ACC112 (cell line): ENCODE measurements around the gene PPP2R5B.
"Not testable (repeated sequence)": the region's sequence is repeated elsewhere in the genome, so short reads cannot be mapped to it uniquely, and the experiment has no call there.

Source experiments
- H2AFZ ChIP-seq: fragments of 200-600 bp; sonication (generic); one replicate; pipeline ENCODE4 v1.6.0; 2017; ENCODE audit warnings: antibody characterized with exemption, low read length; ENCODE audit not compliant: unreplicated experiment
- H3K27ac ChIP-seq: fragments of 200-600 bp; sonication (generic); 2 replicates; pipeline ENCODE4 v1.5.1; 2014; ENCODE audit warnings: low read depth, mild to moderate bottlenecking, antibody characterized with exemption, low read length, moderate library complexity
- H3K27me3 ChIP-seq: fragments of 200-600 bp; sonication (generic); 2 replicates; pipeline ENCODE4 v1.6.1; 2014; ENCODE audit warnings: mild to moderate bottlenecking, antibody characterized with exemption, low read length, moderate library complexity, mixed read lengths; ENCODE audit not compliant: insufficient read depth
- H3K36me3 ChIP-seq: fragments of 200-600 bp; sonication (generic); 2 replicates; pipeline ENCODE4 v1.6.1; 2016; ENCODE audit warnings: mild to moderate bottlenecking, antibody characterized with exemption, low read length, moderate library complexity, mixed read lengths; ENCODE audit not compliant: insufficient read depth
- H3K4me1 ChIP-seq: fragments of 200-600 bp; sonication (generic); one replicate; pipeline ENCODE4 v1.6.1; 2016; ENCODE audit warnings: low read length, mixed read lengths; ENCODE audit not compliant: insufficient read depth, unreplicated experiment, control insufficient read depth
- H3K4me3 ChIP-seq: fragments of 200-600 bp; sonication (generic); 2 replicates; pipeline ENCODE4 v1.5.1; 2014; ENCODE audit warnings: mild to moderate bottlenecking, low read depth, low read length
- H3K79me2 ChIP-seq: fragments of 200-600 bp; sonication (generic); one replicate; pipeline ENCODE4 v1.6.0; 2016; ENCODE audit warnings: low read length; ENCODE audit not compliant: control insufficient read depth, unreplicated experiment, insufficient read depth

The PPP2R5B gene

DNA sequence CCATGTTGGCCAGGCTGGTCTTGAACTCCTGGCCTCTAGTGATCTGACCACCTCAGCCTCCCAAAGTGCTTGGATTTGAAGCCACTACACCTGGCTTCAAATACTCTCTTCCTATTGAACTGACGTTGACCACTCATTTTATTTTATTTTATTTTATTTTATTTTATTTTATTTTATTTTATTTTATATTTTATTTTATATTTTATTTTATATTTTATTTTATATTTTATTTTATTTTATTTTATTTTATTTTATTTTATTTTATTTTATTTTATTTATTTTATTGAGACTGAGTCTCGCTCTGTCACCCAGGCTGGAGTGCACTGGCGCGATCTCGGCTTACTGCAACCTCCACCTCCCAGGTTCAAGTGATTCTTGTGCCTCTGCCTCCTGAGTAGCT, 58.9 kb downstream of the PPP2R5B start:
- H3K79me2 ChIP-seq, H3K27ac ChIP-seq, H3K4me1 ChIP-seq, H3K4me3 ChIP-seq, H3K36me3 ChIP-seq, H2AFZ ChIP-seq: not testable (repeated sequence)
- H3K27me3 ChIP-seq: peaks cover 13% of the 10 kb centered on the region
